K562 (cell line): ENCODE data around the gene ZNF213.

Experiments used
- JUNB ChIP-seq: fragments of 450-650 bp; formaldehyde crosslinking; conservative IDR thresholded peaks from 2 replicates; pipeline ENCODE4 v1.4.0; 2020; ENCODE audit warnings: mild to moderate bottlenecking
- NFE2L1 ChIP-seq: fragments of 450-650 bp; IDR thresholded peaks from 2 replicates; pipeline ENCODE4 v1.6.1; 2016; ENCODE audit warnings: missing genetic modification characterization, low read depth, mild to moderate bottlenecking, missing compliant biosample characterization, moderate library complexity, borderline replicate concordance
- TEAD4 ChIP-seq, 2 experiments: sonication (generic) in 1 of 2; formaldehyde crosslinking in 1 of 2; IDR thresholded peaks; 2 replicates each; pipeline versions ENCODE4 v1.6.1 to v1.8.0; 2012 to 2022; ENCODE audit warnings: borderline replicate concordance in 1 of 2, inconsistent platforms in 1 of 2, low read length in 1 of 2, mild to moderate bottlenecking in 1 of 2, missing genetic modification reagents in 1 of 2
- ZNF274 ChIP-seq: IDR thresholded peaks from 2 replicates; pipeline ENCODE4 v1.6.1; 2011; ENCODE audit warnings: low read depth, mild to moderate bottlenecking, low read length, moderate library complexity, borderline replicate concordance
- ZNF384 ChIP-seq: IDR thresholded peaks from 2 replicates; pipeline ENCODE4 v1.6.1; 2012; ENCODE audit warnings: low read depth, low read length, improper control_type of control experiment

- TF ChIP-seq TEAD4 (IDR thresholded peaks at IDR 0.05; ENCODE audit: low read length) (peak; percentile 21; the same call in 1 of the 2 replicates), TEAD4 (CRISPR knock-in tag; IDR thresholded peaks at IDR 0.05; ENCODE audit: borderline replicate concordance) (no peak), ZNF274 (no peak), NFE2L1 (tag) (no peak), ZNF384 (peak; percentile 94), JUNB (CRISPR knock-in tag) (no peak)
Measured at GRCh38 chr16:3187798-3188674, 53.2 kb downstream of the ZNF213 start, which contains the start of gene OR1F1.
